ENCODE data around the gene CADPS2. TPM values are rescaled to one million over a fixed set of nuclear protein-coding genes. Genes with fewer than 3 reads are reported as not detected.

CADPS2 gene
- total and polyA plus RNA-seq, 10 of the 15 experiments (the other 5 are each of a cell fraction or from before 2014, with no cell fraction given): 0.05 to 7.5 (median 0.25) TPM

GRCh38 chr7:122314284-122314683 lies 572.0 kb downstream of the CADPS2 start:
- Histone ChIP-seq H4K20me1 (ENCODE audit: control insufficient read depth, insufficient read depth) (no peaks in the 10 kb centered on the region), H2AFZ (ENCODE audit: control insufficient read depth, low read depth, low read length) (no peak overlapping the region), H3K9me3 (replicated peaks; ENCODE audit: control insufficient read depth, insufficient read depth, low read length) (no peaks in the 10 kb centered on the region), H3K27ac (ENCODE audit: control insufficient read depth, insufficient read depth) (no peak overlapping the region), H3K36me3 (ENCODE audit: control insufficient read depth in 2 of 2, insufficient read depth in 2 of 2, low read length in 1 of 2) (no peaks in the 10 kb centered on the region), H3K4me3 (no peak overlapping the region), H3K9ac (ENCODE audit: control insufficient read depth, insufficient read depth, low read length) (no peak overlapping the region), H3K79me2 (ENCODE audit: control insufficient read depth, insufficient read depth, low read length) (no peaks in the 10 kb centered on the region), H3K4me1 (ENCODE audit: control insufficient read depth, insufficient read depth, low read length) (no peaks in the 10 kb centered on the region), H3K4me2 (ENCODE audit: control insufficient read depth, insufficient read depth) (no peak overlapping the region), H3K27me3 (replicated peaks in 1 of 2; ENCODE audit: control insufficient read depth in 2 of 2, insufficient read depth in 2 of 2, low read length in 1 of 2) (peaks cover 11 to 13% of the 10 kb centered on the region in 2 experiments)
- no TSS peak for BruUV-seq (replicated peaks)
- ChIA-PET POLR2A (no interaction called here), SMC1A (ENCODE audit: uncharacterized antibody, unreplicated experiment) (no interaction called here), CTCF (no interaction called here), RAD21 (ENCODE audit: unreplicated experiment) (no interaction called here)
- TF ChIP-seq NRF1 (conservative IDR thresholded peaks at IDR 0.05; ENCODE audit: low read depth, low read length) (no peak), TCF3 (IDR thresholded peaks at IDR 0.05; ENCODE audit: borderline replicate concordance, insufficient read depth, low read depth, low read length) (no peak), BRCA1 (IDR thresholded peaks at IDR 0.05; ENCODE audit: low read depth, low read length) (no peak), SPI1 (IDR thresholded peaks at IDR 0.05; ENCODE audit: borderline replicate concordance, insufficient read depth, low read depth, low read length) (no peak), NFXL1 (IDR thresholded peaks at IDR 0.05; ENCODE audit: borderline replicate concordance) (no peak), SIN3A (IDR thresholded peaks at IDR 0.05; ENCODE audit: low read depth, low read length) (no peak), KDM1A (IDR thresholded peaks at IDR 0.05; ENCODE audit: borderline replicate concordance) (no peak), ZSCAN29 (IDR thresholded peaks at IDR 0.05) (no peak), EED (IDR thresholded peaks at IDR 0.05; ENCODE audit: low read depth) (no peak)
- TF ChIP-seq, protein P1, sequence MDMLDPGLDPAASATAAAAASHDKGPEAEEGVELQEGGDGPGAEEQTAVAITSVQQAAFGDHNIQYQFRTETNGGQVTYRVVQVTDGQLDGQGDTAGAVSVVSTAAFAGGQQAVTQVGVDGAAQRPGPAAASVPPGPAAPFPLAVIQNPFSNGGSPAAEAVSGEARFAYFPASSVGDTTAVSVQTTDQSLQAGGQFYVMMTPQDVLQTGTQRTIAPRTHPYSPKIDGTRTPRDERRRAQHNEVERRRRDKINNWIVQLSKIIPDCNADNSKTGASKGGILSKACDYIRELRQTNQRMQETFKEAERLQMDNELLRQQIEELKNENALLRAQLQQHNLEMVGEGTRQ (IDR thresholded peaks at IDR 0.05; ENCODE audit: borderline replicate concordance, low read depth, low read length): no peak
- TF ChIP-seq, protein P2, sequence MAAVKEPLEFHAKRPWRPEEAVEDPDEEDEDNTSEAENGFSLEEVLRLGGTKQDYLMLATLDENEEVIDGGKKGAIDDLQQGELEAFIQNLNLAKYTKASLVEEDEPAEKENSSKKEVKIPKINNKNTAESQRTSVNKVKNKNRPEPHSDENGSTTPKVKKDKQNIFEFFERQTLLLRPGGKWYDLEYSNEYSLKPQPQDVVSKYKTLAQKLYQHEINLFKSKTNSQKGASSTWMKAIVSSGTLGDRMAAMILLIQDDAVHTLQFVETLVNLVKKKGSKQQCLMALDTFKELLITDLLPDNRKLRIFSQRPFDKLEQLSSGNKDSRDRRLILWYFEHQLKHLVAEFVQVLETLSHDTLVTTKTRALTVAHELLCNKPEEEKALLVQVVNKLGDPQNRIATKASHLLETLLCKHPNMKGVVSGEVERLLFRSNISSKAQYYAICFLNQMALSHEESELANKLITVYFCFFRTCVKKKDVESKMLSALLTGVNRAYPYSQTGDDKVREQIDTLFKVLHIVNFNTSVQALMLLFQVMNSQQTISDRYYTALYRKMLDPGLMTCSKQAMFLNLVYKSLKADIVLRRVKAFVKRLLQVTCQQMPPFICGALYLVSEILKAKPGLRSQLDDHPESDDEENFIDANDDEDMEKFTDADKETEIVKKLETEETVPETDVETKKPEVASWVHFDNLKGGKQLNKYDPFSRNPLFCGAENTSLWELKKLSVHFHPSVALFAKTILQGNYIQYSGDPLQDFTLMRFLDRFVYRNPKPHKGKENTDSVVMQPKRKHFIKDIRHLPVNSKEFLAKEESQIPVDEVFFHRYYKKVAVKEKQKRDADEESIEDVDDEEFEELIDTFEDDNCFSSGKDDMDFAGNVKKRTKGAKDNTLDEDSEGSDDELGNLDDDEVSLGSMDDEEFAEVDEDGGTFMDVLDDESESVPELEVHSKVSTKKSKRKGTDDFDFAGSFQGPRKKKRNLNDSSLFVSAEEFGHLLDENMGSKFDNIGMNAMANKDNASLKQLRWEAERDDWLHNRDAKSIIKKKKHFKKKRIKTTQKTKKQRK (IDR thresholded peaks at IDR 0.05; ENCODE audit: low read depth, low read length): no peak
- in situ Hi-C loops (cut with MboI): no loop called here
- ATAC-seq (no peak), FAIRE-seq (no peak), DNase-seq (ENCODE audit: low read depth, low spot score) (no peak)
- intact Hi-C loops (cut with micrococcal nuclease; ENCODE audit: unreplicated experiment): no loop called here
- 29% methylated on average over 4 of the region's 4 CpGs for WGBS (ENCODE audit: insufficient coverage, insufficient replicate concordance, low lambda C conversion rate, missing lambda C conversion rate)
